DND-41 (cell line): Measurements from ENCODE around the gene RHOJ.

ENCODE experiments used
- CTCF ChIP-seq: IDR thresholded peaks from 2 replicates; pipeline ENCODE4 v1.5.1; 2012; ENCODE audit warnings: borderline replicate concordance, low read length, moderate library complexity, mild to moderate bottlenecking; ENCODE audit not compliant: poor library complexity, severe bottlenecking; ENCODE audit errors: extremely low read depth
- EZH2 ChIP-seq: IDR thresholded peaks from 3 replicates; pipeline ENCODE4 v1.6.1; 2012; ENCODE audit warnings: borderline replicate concordance, low read depth, mild to moderate bottlenecking, moderate library complexity, low read length, inconsistent platforms; ENCODE audit not compliant: severe bottlenecking

- TF ChIP-seq CTCF, result no peak
- no peak for TF ChIP-seq EZH2
These were observed 16.3 kb downstream of the RHOJ start for GRCh38 chr14:63220526-63220925.
